Large intestine (tissue), 3 donors: ENCODE measurements around the gene HNRNPDL. TPM values are rescaled to one million over a fixed set of nuclear protein-coding genes. Genes with fewer than 3 reads are reported as not detected.

ENCODE experiments used
- DNase-seq, 2 donors: peaks; one replicate each; pipeline versions ENCODE4 v3.0.0 to v3.0.0-alpha.2; 2013
- H3K27ac ChIP-seq: one replicate; pipeline ENCODE4 v1.5.1; 2013; ENCODE audit warnings: low read length
- H3K27me3 ChIP-seq: 2 replicates; pipeline ENCODE4 v1.6.1; 2013; ENCODE audit warnings: low read length; ENCODE audit not compliant: control insufficient read depth, insufficient read depth
- H3K36me3 ChIP-seq: 2 replicates; pipeline ENCODE4 v1.6.1; 2013; ENCODE audit warnings: low read length; ENCODE audit not compliant: control insufficient read depth, insufficient read depth
- H3K4me1 ChIP-seq: one replicate; pipeline ENCODE4 v1.6.1; 2013; ENCODE audit warnings: low read length; ENCODE audit not compliant: control insufficient read depth, insufficient read depth
- H3K4me3 ChIP-seq: one replicate; pipeline ENCODE4 v1.5.1; 2013; ENCODE audit warnings: low read length
- H3K9me3 ChIP-seq: one replicate; pipeline ENCODE4 v1.6.1; 2013; ENCODE audit warnings: mild to moderate bottlenecking, low read depth, low read length, moderate library complexity; ENCODE audit not compliant: control insufficient read depth
- WGBS: methylation state at CpG from one replicate; pipeline ENCODE4 v1.1.5; 2013; ENCODE audit warnings: low lambda C conversion rate; ENCODE audit not compliant: insufficient coverage; 5-methylcytosine and 5-hydroxymethylcytosine counted together
- polyA plus RNA-seq: library from polyadenylated mRNA; unstranded; fragments of 120-200 nt; gene quantifications from one replicate; pipeline ENCODE4 v1.2.1, GENCODE V29; 2013

HNRNPDL gene
- polyA plus RNA-seq, 1 donor: 385 TPM

DNA sequence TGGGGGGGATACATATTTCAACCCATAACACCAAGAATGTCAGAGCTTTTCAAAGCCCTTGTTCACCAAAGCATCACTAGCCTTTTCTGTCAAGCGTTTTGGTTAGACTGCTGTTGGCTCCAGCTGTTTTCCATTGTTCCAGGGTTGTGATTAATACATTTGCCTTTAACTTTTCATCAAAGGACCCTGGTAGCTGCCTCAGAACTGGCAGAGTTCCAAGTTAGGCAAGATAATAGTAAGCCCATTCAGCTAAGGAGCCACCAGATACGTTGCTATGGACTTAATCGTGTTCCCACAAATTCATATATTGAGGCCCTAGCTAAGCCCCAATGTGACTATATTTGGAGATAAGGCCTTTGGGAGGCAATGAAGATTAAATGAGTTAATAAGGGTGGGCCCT lies 37.2 kb upstream of the HNRNPDL start:
- H3K4me1 ChIP-seq: no peaks in the 10 kb centered on the region
- H3K9me3 ChIP-seq: no peaks in the 10 kb centered on the region
- WGBS: no CpG with 5 or more reads among the region's 3 CpGs
- no peak overlapping the region for H3K27ac ChIP-seq
- no peak overlapping the region for H3K4me3 ChIP-seq
- no peaks in the 10 kb centered on the region for H3K27me3 ChIP-seq
- peaks cover 3% of the 10 kb centered on the region for H3K36me3 ChIP-seq
- DNase-seq: no peak

DNA sequence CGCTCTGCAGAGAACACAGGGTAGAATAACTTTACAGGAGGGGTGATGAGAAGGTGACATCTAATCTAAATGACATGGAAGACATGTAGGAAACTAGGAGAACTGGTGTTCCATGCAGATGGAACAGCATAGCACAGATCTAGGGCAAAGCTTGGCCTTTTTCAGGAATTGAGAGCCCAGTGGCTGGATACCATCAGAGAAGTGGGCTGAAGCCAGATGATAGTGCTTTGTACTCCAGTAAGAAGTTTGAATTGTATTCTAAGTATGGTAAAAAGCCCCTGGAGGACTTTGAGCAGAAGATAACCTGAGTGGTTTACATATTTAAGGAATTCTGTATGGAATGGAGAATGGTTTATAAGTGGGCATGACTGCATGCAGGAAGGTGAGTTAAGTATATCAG lies 33.0 kb upstream of the HNRNPDL start:
- no peak overlapping the region for H3K4me3 ChIP-seq
- no peaks in the 10 kb centered on the region for H3K9me3 ChIP-seq
- WGBS: no CpG with 5 or more reads among the region's 1 CpG
- peaks cover 20% of the 10 kb centered on the region for H3K36me3 ChIP-seq
- H3K4me1 ChIP-seq: no peaks in the 10 kb centered on the region
- H3K27me3 ChIP-seq: no peaks in the 10 kb centered on the region
- H3K27ac ChIP-seq: no peak overlapping the region
- DNase-seq: no peak

DNA sequence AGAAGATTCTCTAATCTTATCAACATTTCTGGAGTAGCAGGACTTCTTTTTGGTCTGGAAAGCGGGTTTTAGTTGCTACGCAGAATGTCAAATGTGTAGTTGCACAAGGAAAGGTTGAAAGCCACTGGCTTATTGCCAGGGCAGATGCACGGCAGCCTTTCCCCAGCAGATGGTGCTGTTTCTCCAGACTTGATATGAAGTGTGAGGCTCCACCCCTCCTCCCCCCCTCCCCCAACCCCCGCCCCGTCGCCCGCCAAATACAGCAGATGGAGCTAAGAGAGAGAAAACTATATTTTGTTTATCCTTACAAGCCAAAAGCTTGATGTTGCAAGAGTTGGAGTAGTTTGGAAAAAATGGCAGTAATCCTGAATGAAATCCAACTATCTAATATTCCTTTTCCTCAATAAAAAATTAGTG lies 32.2 kb upstream of the HNRNPDL start:
- Histone ChIP-seq H3K4me3 (no peak overlapping the region), H3K27ac (no peak overlapping the region), H3K9me3 (no peaks in the 10 kb centered on the region), H3K4me1 (no peaks in the 10 kb centered on the region), H3K36me3 (peaks cover 26% of the 10 kb centered on the region), H3K27me3 (no peaks in the 10 kb centered on the region)
- WGBS: no CpG with 5 or more reads among the region's 7 CpGs
- DNase-seq: peak; percentile 64 to 80

DNA sequence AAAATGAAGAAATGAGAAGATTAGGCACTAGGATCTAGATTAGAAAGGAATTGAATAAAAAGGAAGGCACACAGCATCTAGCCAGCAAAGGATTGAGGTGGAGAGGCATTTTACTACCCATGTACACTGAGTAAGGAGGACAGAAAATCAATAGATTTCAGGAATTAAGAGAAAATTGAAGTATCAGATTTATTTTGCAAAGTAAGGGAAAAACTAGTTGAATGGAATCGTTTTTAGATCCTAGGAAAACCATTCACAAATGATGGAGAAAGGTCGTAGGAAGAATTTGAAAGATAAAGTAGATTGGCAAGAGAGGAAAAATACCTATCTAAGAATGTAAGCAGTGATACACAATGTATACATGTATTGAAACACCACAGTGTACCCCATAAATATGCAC lies 31.4 kb upstream of the HNRNPDL start:
- 100% methylated on average over 2 of the region's 2 CpGs for WGBS
- no peak overlapping the region for H3K4me3 ChIP-seq
- H3K27me3 ChIP-seq: no peaks in the 10 kb centered on the region
- DNase-seq: no peak
- peaks cover 32% of the 10 kb centered on the region for H3K36me3 ChIP-seq
- H3K27ac ChIP-seq: no peak overlapping the region
- H3K9me3 ChIP-seq: no peaks in the 10 kb centered on the region
- no peaks in the 10 kb centered on the region for H3K4me1 ChIP-seq

DNA sequence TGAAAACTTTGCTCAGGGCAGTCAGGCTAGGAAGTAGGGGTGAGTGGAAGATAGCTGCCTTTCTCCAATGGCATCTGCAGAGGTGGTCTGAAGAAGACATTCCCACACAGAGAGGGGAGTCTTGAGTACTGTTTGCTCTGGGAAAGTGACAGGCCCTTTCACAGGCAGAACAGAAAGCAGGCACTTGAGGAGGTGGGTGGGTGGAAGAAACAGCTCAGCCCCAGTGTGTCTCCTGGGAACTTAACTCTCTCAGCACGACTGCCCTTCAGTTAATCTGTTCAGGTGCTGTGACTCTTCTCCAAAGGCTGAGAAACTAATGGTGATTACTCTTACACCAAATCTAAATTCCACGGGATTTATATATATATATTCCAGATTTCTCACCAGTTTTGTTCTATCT lies 28.5 kb upstream of the HNRNPDL start:
- Histone ChIP-seq H3K4me1 (no peaks in the 10 kb centered on the region), H3K36me3 (peaks cover 40% of the 10 kb centered on the region), H3K27ac (no peak overlapping the region), H3K9me3 (no peaks in the 10 kb centered on the region), H3K4me3 (no peak overlapping the region), H3K27me3 (no peaks in the 10 kb centered on the region)
- WGBS: 100% methylated on average over 1 of the region's 2 CpGs
- DNase-seq: no peak

DNA sequence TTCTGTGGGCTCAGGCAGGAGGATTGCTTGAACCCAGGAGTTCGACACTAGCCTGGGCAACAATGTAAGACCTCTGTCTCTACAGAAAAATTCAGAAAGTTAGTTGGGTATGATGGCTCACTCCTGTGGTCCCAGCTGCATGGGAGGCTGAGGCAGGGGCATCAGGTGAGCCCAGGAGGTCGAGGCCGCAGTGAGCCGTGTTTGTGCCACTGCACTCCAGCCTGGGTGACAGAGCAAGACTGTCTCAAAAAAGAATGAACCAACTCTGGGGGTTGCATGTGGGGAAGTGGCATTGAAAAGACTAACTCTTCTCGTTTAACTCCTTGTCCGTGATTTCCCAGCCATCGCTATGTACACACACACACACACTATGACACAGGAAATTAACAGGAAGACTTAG lies 27.0 kb upstream of the HNRNPDL start:
- DNase-seq: no peak
- no CpG with 5 or more reads among the region's 7 CpGs for WGBS
- no peak overlapping the region for H3K27ac ChIP-seq
- no peaks in the 10 kb centered on the region for H3K4me1 ChIP-seq
- H3K27me3 ChIP-seq: no peaks in the 10 kb centered on the region
- no peak overlapping the region for H3K4me3 ChIP-seq
- H3K36me3 ChIP-seq: peaks cover 49% of the 10 kb centered on the region
- no peaks in the 10 kb centered on the region for H3K9me3 ChIP-seq

DNA sequence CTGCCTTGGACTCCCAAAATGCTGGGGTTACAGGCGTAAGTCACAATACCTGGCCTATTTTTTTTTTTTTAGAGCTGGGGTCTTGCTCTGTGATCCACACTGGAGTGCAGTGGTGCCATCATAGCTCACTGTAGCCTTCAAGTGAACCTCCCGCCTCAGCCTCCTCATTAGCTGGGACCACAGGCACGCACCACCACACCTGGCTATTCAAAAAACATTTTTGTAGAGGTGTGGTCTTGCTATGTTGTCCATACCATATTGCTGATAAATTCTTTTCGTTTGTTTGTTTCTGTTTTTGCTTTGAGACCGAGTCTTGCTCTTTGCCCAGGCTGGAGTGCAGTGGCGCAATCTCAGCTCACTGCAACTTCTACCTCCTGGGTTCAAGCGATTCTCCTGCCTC lies 21.8 kb upstream of the HNRNPDL start:
- Histone ChIP-seq H3K27ac (no peak overlapping the region), H3K9me3 (no peaks in the 10 kb centered on the region), H3K4me1 (no peaks in the 10 kb centered on the region), H3K36me3 (peaks cover 52% of the 10 kb centered on the region), H3K4me3 (no peak overlapping the region), H3K27me3 (no peaks in the 10 kb centered on the region)
- no peak for DNase-seq
- no CpG with 5 or more reads among the region's 7 CpGs for WGBS

DNA sequence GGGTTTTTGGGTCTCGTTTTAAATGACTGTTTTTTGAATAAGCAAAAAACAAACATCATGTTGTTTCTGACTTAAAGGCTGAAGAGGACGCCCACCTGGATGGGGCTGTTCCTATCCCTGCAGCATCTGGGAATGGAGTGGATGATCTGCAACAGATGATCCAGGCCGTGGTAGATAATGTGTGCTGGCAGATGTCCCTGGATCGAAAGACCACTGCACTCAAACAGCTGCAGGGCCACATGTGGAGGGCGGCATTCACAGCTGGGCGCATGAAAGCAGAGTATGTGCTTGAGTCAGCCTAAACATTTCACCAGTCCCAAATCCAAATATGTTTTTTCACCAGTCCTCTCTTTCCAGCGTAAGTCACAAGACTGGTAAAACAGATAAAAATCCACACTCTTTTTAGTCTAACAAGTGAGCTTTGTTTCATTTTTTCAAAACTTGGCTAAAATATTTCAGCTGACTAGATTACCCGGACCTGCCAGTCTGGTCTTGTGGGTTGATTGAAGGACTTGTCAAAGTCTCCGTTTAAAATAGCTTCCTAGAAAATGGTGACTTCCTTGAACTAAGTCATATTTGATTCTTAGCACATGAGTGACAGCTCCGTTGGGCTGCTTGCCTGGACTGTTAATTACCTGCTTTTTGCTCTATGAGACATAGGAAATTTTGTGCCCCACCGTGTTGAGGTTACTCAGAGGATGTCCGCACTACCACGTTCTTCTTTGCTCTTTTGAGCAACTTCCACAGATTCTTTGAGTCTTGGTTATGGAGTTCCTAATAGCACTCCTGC lies 20.9 kb upstream of the HNRNPDL start:
- H3K36me3 ChIP-seq: peaks cover 49% of the 10 kb centered on the region

DNA sequence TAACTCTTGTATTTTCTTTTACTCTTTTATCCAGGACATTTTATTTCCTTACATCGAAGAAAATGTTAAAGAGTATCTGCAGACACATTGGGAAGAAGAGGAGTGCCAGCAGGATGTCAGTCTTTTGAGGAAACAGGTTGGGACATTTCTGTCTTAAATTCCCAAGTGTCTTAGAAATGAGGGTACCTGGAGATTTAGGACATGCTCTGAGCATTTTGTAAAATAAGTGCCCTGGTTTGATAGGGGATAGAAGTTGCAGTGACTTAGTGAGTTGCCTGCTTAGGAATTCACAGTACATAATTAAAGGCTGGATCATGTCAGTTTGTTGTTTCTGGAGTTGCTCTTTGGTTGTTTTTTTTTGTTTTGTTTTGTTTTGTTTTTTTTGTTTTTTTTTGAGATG lies 17.6 kb upstream of the HNRNPDL start:
- DNase-seq: no peak
- no peak overlapping the region for H3K27ac ChIP-seq
- 100% methylated on average over 1 of the region's 1 CpG for WGBS

More for the DNA sequence above, 20.9 kb upstream of the HNRNPDL start:
- Histone ChIP-seq H3K4me3 (no peak overlapping the region), H3K27me3 (no peaks in the 10 kb centered on the region), H3K9me3 (no peaks in the 10 kb centered on the region), H3K27ac (no peak overlapping the region), H3K4me1 (no peaks in the 10 kb centered on the region)
- 71% methylated on average over 1 of the region's 13 CpGs for WGBS
- no peak for DNase-seq

DNA sequence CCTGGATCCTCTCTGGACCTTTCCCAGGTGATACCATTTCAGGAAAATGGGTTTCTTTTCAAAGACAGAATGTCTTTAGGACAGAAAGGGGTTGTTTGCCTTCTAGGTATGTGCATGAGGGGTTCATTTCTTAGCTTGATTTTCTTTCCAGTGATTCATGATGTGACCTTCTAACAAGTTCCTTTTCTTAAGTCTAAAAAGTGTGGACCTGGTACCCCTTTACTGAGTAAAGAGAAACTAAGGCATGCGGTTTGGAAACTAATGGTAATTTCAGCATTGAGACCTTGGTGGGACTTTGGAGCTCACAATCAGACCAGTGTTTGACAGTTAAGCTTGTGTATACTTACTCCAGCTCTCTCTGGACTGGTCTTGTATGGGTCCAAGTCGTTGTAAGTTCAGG lies 8.8 kb upstream of the HNRNPDL start:
- no peak overlapping the region for H3K4me3 ChIP-seq
- H3K36me3 ChIP-seq: peaks cover 9% of the 10 kb centered on the region
- DNase-seq: no peak
- H3K9me3 ChIP-seq: no peaks in the 10 kb centered on the region
- WGBS: no CpG with 5 or more reads among the region's 2 CpGs
- H3K4me1 ChIP-seq: no peaks in the 10 kb centered on the region
- no peaks in the 10 kb centered on the region for H3K27me3 ChIP-seq
- H3K27ac ChIP-seq: no peak overlapping the region

More for the DNA sequence above, 17.6 kb upstream of the HNRNPDL start:
- Histone ChIP-seq H3K27me3 (no peaks in the 10 kb centered on the region), H3K36me3 (peaks cover 38% of the 10 kb centered on the region), H3K4me3 (no peak overlapping the region), H3K9me3 (no peaks in the 10 kb centered on the region), H3K4me1 (no peaks in the 10 kb centered on the region)
